ENCODE results near the gene P4HA2. TPM values are rescaled to one million over a fixed set of nuclear protein-coding genes. Genes with fewer than 3 reads are reported as not detected.

P4HA2 gene
- total RNA-seq, 2 donors from 2014 or later = 8.4 to 22.9 TPM

GRCh38 chr5:132243366-132243977 is 15.8 kb upstream of the P4HA2 start:
- Mint-ChIP-seq H3K4me3 (no peak overlapping the region), H3K27ac (no peak overlapping the region), H3K36me3 (ENCODE audit: low read depth) (no peaks in the 10 kb centered on the region), H3K4me1 (peaks cover under 1% of the 10 kb centered on the region), H3K27me3 (peaks cover 10% of the 10 kb centered on the region), H3K9me3 (peaks cover 12% of the 10 kb centered on the region)
- no peak for ATAC-seq (replicated peaks)

DNA sequence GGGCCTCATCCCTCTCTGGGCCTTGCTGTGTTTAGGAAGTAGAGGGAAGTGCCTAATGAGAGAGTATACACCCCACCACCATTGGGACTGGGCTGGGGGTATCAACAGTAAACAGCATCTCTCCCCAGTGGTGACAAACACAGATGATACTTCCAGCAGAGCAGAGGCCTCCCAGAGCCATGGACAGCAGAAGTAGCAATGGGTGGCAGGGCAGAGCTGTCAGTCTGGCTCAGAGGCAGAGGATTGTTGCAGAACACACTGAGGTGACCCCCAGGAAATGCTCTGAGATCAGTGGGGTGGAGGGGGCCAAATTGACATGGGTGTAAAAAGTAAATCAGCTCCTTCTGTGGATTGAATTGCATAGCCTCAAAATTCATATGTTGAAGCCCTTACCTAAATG is 12.1 kb upstream of the P4HA2 start:
- H3K36me3 Mint-ChIP-seq (ENCODE audit: low read depth) = no peaks in the 10 kb centered on the region

DNA sequence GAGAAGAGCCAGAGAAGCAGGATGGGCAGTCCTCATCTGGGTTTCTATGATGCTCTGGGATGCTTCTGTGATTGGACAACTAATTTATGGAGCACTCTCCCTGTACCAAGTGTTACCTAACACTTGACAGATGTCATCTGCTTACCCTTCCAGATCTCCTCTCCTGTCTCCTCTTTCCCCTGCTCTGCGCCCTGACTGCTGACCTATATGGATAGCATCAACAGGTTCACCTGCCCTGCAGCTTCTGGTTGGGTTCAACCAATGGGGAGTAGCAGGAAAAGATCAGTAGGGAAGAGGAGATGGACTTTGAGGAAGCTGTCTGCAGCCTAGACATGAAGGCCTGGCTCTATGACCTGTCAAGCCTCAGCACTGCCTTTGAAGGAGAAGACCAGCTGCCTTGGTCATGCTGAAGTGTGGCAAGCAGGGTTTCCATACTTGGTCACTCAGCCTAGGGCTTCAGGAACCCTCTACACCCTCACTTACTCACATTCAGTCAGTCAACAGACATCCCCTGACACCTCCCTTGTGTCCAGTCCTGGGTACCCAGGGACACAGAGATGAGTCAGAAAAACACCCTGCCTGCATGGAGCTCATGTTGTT is 11.3 kb upstream of the P4HA2 start:
- Mint-ChIP-seq H3K4me3 (no peak overlapping the region), H3K27me3 (peaks cover 7% of the 10 kb centered on the region), H3K27ac (no peak overlapping the region), H3K9me3 (peaks cover 5% of the 10 kb centered on the region), H3K4me1 (peaks cover 5% of the 10 kb centered on the region), H3K36me3 (ENCODE audit: low read depth) (no peaks in the 10 kb centered on the region)
- no peak for ATAC-seq (replicated peaks)

More for the DNA sequence above, 12.1 kb upstream of the P4HA2 start:
- Mint-ChIP-seq H3K4me3 (no peak overlapping the region), H3K4me1 (peaks cover 5% of the 10 kb centered on the region), H3K27me3 (peaks cover 10% of the 10 kb centered on the region), H3K27ac (no peak overlapping the region), H3K9me3 (peaks cover 9% of the 10 kb centered on the region)
- no peak for ATAC-seq (replicated peaks)

GRCh38 chr5:132238169-132238744 is 10.6 kb upstream of the P4HA2 start:
- Mint-ChIP-seq H3K27me3 (peaks cover 3% of the 10 kb centered on the region), H3K27ac (no peak overlapping the region), H3K36me3 (ENCODE audit: low read depth) (no peaks in the 10 kb centered on the region), H3K4me3 (no peak overlapping the region), H3K9me3 (peaks cover 4% of the 10 kb centered on the region), H3K4me1 (peaks cover 5% of the 10 kb centered on the region)
- peak; percentile 77 for ATAC-seq (replicated peaks)

GRCh38 chr5:132237670-132238069 is 10.0 kb upstream of the P4HA2 start:
- no peaks in the 10 kb centered on the region for H3K9me3 Mint-ChIP-seq

DNA sequence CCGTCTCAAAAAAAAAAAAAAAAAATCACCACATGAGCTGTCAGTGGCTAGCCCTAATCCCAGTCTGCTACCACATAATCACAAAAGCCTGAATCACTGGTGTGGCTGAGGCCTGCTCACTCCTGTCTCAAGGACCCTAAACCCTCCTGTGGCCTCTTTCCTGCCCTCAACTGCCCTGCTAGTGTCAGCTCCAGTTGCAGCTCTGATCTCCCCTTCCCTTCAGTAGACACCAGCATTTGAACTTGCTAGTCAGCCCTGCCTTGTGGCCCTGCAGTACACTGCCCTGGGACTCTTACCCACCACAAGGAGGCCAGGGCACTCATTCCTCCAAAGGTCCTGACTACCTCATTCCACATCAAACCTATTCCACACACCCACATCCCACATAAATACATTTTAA is 9.5 kb upstream of the P4HA2 start:
- Mint-ChIP-seq H3K27ac (peak overlapping the region; percentile 7), H3K4me3 (no peak overlapping the region), H3K9me3 (no peaks in the 10 kb centered on the region), H3K4me1 (peaks cover 5% of the 10 kb centered on the region), H3K36me3 (ENCODE audit: low read depth) (no peaks in the 10 kb centered on the region), H3K27me3 (peaks cover 7% of the 10 kb centered on the region)
- ATAC-seq (replicated peaks) = peak; percentile 45

More at GRCh38 chr5:132237670-132238069, 10.0 kb upstream of the P4HA2 start:
- Mint-ChIP-seq H3K4me3 (no peak overlapping the region), H3K27me3 (peaks cover 6% of the 10 kb centered on the region), H3K27ac (no peak overlapping the region), H3K36me3 (ENCODE audit: low read depth) (no peaks in the 10 kb centered on the region), H3K4me1 (peaks cover 5% of the 10 kb centered on the region)
- no peak for ATAC-seq (replicated peaks)

GRCh38 chr5:132235340-132235739 is 7.7 kb upstream of the P4HA2 start:
- peaks cover 5% of the 10 kb centered on the region for H3K4me1 Mint-ChIP-seq
- no peaks in the 10 kb centered on the region for H3K36me3 Mint-ChIP-seq (ENCODE audit: low read depth)
- H3K9me3 Mint-ChIP-seq = no peaks in the 10 kb centered on the region
- H3K27me3 Mint-ChIP-seq = peaks cover 5% of the 10 kb centered on the region
- no peak overlapping the region for H3K4me3 Mint-ChIP-seq
- H3K27ac Mint-ChIP-seq = no peak overlapping the region
- ATAC-seq (replicated peaks) = no peak

GRCh38 chr5:132234684-132235062 is 7.0 kb upstream of the P4HA2 start:
- H3K27ac Mint-ChIP-seq = no peak overlapping the region
- no peaks in the 10 kb centered on the region for H3K9me3 Mint-ChIP-seq
- peaks cover 8% of the 10 kb centered on the region for H3K27me3 Mint-ChIP-seq
- H3K4me3 Mint-ChIP-seq = no peak overlapping the region
- ATAC-seq (replicated peaks) = no peak
- peaks cover 5% of the 10 kb centered on the region for H3K4me1 Mint-ChIP-seq
- no peaks in the 10 kb centered on the region for H3K36me3 Mint-ChIP-seq (ENCODE audit: low read depth)

DNA sequence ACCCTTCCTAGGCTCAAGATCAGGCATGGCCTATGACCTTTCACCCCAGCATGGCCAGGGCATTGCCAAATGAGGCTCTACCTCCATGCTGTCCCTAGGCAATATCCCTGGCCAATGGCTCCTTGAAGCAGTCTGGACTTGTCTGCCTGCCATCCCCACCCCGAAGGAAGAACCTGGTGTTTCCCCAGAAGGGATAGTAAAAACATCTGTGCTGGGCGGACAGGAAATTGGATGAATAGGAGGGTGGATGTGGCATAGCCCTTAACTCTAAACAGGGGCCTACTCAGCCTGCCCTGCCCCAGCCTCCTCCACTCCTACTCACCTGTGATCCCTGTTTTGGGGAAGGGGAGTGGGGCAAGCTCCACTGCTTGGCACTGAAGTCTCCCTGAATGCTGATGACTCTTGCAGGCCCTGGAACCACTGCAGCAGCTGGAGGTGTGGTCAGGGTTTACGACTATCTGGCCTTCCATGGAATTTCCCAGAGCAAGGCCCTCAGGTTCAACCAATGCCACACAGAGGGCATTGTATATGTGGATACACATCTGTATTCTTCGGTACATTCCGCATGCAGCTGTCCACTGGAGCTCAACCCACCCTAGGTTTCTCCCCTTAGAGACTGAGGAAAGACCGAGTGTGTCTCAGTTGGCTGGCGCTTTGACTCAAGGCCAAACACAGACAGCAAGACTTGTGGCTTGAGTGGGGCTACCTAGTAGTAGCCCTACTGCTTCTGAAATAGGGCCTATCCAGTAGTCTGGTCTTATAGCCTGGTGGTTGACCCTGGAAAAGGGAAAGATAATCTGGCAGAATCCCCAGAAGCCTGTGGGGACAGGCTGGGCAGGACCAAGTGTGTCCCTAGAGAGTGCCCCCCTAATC is 6.4 kb upstream of the P4HA2 start:
- ATAC-seq (replicated peaks) = no peak
- Mint-ChIP-seq H3K36me3 (ENCODE audit: low read depth) (no peaks in the 10 kb centered on the region), H3K4me1 (peaks cover 5% of the 10 kb centered on the region), H3K9me3 (no peaks in the 10 kb centered on the region), H3K27ac (no peak overlapping the region), H3K4me3 (no peak overlapping the region), H3K27me3 (peaks cover 15% of the 10 kb centered on the region)

- H3K27ac Mint-ChIP-seq = no peak overlapping the region
- no peaks in the 10 kb centered on the region for H3K36me3 Mint-ChIP-seq (ENCODE audit: low read depth)
- no peak overlapping the region for H3K4me3 Mint-ChIP-seq
- peaks cover under 1% of the 10 kb centered on the region for H3K4me1 Mint-ChIP-seq
- ATAC-seq (replicated peaks) = no peak
- H3K27me3 Mint-ChIP-seq = peaks cover 17% of the 10 kb centered on the region
- no peaks in the 10 kb centered on the region for H3K9me3 Mint-ChIP-seq
Measured at GRCh38 chr5:132233081-132233480, 5.4 kb upstream of the P4HA2 start.

GRCh38 chr5:132232465-132232864 is 4.8 kb upstream of the P4HA2 start:
- H3K9me3 Mint-ChIP-seq = no peaks in the 10 kb centered on the region
- no peak overlapping the region for H3K27ac Mint-ChIP-seq
- no peaks in the 10 kb centered on the region for H3K4me1 Mint-ChIP-seq
- H3K4me3 Mint-ChIP-seq = no peak overlapping the region
- peaks cover 17% of the 10 kb centered on the region for H3K27me3 Mint-ChIP-seq
- no peaks in the 10 kb centered on the region for H3K36me3 Mint-ChIP-seq (ENCODE audit: low read depth)
- no peak for ATAC-seq (replicated peaks)

- no peaks in the 10 kb centered on the region for H3K9me3 Mint-ChIP-seq
- no peak for ATAC-seq (replicated peaks)
- no peaks in the 10 kb centered on the region for H3K36me3 Mint-ChIP-seq (ENCODE audit: low read depth)
- H3K27ac Mint-ChIP-seq = no peak overlapping the region
- no peak overlapping the region for H3K4me3 Mint-ChIP-seq
- H3K4me1 Mint-ChIP-seq = no peaks in the 10 kb centered on the region
- H3K27me3 Mint-ChIP-seq = peaks cover 17% of the 10 kb centered on the region
Measured at GRCh38 chr5:132230871-132231270, 3.2 kb upstream of the P4HA2 start.

DNA sequence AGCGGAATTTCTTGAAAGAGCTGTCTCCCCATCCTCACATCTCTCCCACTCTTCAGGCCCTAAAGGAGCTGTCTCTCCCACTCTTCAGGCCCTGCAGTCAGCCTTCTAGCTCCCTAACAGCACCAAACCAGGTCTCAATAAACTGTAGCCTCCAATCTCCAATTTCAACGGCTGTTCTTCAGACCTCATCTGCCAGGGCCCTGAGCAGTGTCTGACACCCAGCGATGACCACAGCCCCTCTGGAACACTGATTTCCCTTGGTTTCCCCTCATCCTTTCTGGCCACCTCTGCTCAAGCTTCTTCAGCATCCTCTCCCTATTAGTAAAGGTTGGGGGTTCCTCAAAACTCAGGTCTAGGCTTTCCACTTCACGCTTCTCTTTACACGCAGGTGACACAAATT is 1.6 kb upstream of the P4HA2 start:
- peaks cover 8% of the 10 kb centered on the region for H3K4me1 Mint-ChIP-seq
- ATAC-seq (replicated peaks) = no peak
- H3K9me3 Mint-ChIP-seq = no peaks in the 10 kb centered on the region
- H3K4me3 Mint-ChIP-seq = peak overlapping the region; percentile 50
- peaks cover 17% of the 10 kb centered on the region for H3K27me3 Mint-ChIP-seq
- no peaks in the 10 kb centered on the region for H3K36me3 Mint-ChIP-seq (ENCODE audit: low read depth)
- peak overlapping the region; percentile 34 for H3K27ac Mint-ChIP-seq

GRCh38 chr5:132228241-132229035 is 785 bp upstream of the P4HA2 start:
- Mint-ChIP-seq H3K4me3 (peak overlapping the region; percentile 50), H3K36me3 (ENCODE audit: low read depth) (no peaks in the 10 kb centered on the region), H3K9me3 (no peaks in the 10 kb centered on the region), H3K27ac (peak overlapping the region; percentile 34), H3K27me3 (peaks cover 17% of the 10 kb centered on the region), H3K4me1 (peaks cover 8% of the 10 kb centered on the region)
- no peak for ATAC-seq (replicated peaks)

All from activated T-helper 17 cell treated with anti-CD3 and anti-CD28 coated beads, Interleukin-2, amount 50 U/mL, for 72 hours (primary cell).